Astrocyte (in vitro differentiated cells and primary cell): ENCODE data around the gene AHSP. TPM values are rescaled to one million over a fixed set of nuclear protein-coding genes. Genes with fewer than 3 reads are reported as not detected.

Experiments used
- DNase-seq: peaks from one replicate; pipeline ENCODE4 v3.0.0-alpha.2; 2010; ENCODE audit warnings: low read depth
- FAIRE-seq: peaks from 2 replicates; lab custom pipeline; 2011; peaks lifted over from hg19 to GRCh38; lab: Jason Lieb, UNC
- H2AFZ ChIP-seq: 2 replicates; pipeline ENCODE4 v1.6.0; 2012; ENCODE audit warnings: low read depth, low read length, inconsistent platforms
- H3K27ac ChIP-seq: 2 replicates; pipeline ENCODE4 v1.5.1; 2011; ENCODE audit warnings: low read depth, low read length, inconsistent platforms
- H3K27me3 ChIP-seq: 2 replicates; pipeline ENCODE4 v1.6.0; 2011; ENCODE audit warnings: low read length, inconsistent platforms; ENCODE audit not compliant: insufficient read depth
- H3K36me3 ChIP-seq: 2 replicates; pipeline ENCODE4 v1.5.1; 2011; ENCODE audit warnings: low read length, inconsistent platforms; ENCODE audit not compliant: insufficient read depth
- H3K4me1 ChIP-seq: 2 replicates; pipeline ENCODE4 v1.5.1; 2011; ENCODE audit warnings: low read length, inconsistent platforms; ENCODE audit not compliant: insufficient read depth
- H3K4me2 ChIP-seq: 2 replicates; pipeline ENCODE4 v1.6.0; 2012; ENCODE audit warnings: low read length, inconsistent platforms
- H3K4me3 ChIP-seq: 2 replicates; pipeline ENCODE4 v1.5.1; 2011; ENCODE audit warnings: low read depth, mild to moderate bottlenecking, low read length, inconsistent platforms; ENCODE audit not compliant: insufficient read depth
- H3K79me2 ChIP-seq: 2 replicates; pipeline ENCODE4 v1.6.0; 2012; ENCODE audit warnings: mild to moderate bottlenecking, low read length, inconsistent platforms; ENCODE audit not compliant: insufficient read depth
- H3K9ac ChIP-seq: 2 replicates; pipeline ENCODE4 v1.6.0; 2012; ENCODE audit warnings: mild to moderate bottlenecking, low read length, inconsistent platforms
- H3K9me3 ChIP-seq: 2 replicates; pipeline ENCODE4 v1.5.1; 2012; ENCODE audit warnings: low read depth, mild to moderate bottlenecking, low read length, inconsistent platforms; ENCODE audit not compliant: insufficient read depth
- H4K20me1 ChIP-seq: 2 replicates; pipeline ENCODE4 v1.6.0; 2012; ENCODE audit warnings: low read length, inconsistent platforms; ENCODE audit not compliant: insufficient read depth
- H3K27ac Mint-ChIP-seq: one replicate; pipeline ENCODE4 v1.8.0; 2021; ENCODE audit warnings: mild to moderate bottlenecking, mixed read lengths; ENCODE audit not compliant: unreplicated experiment
- H3K27me3 Mint-ChIP-seq: one replicate; pipeline ENCODE4 v1.8.0; 2021; ENCODE audit warnings: low read depth, mixed read lengths; ENCODE audit not compliant: unreplicated experiment
- H3K36me3 Mint-ChIP-seq: one replicate; pipeline ENCODE4 v1.8.0; 2021; ENCODE audit warnings: low read depth, mixed read lengths; ENCODE audit not compliant: unreplicated experiment
- H3K4me1 Mint-ChIP-seq: one replicate; pipeline ENCODE4 v1.8.0; 2021; ENCODE audit warnings: low read depth, mixed read lengths; ENCODE audit not compliant: unreplicated experiment
- H3K4me3 Mint-ChIP-seq: one replicate; pipeline ENCODE4 v1.8.0; 2021; ENCODE audit warnings: mild to moderate bottlenecking, moderate library complexity, mixed read lengths; ENCODE audit not compliant: unreplicated experiment
- H3K9me3 Mint-ChIP-seq: one replicate; pipeline ENCODE4 v1.8.0; 2021; ENCODE audit warnings: mild to moderate bottlenecking, mixed read lengths; ENCODE audit not compliant: unreplicated experiment
- EZH2 ChIP-seq: IDR thresholded peaks from 2 replicates; pipeline ENCODE4 v1.6.1; 2012; ENCODE audit warnings: mild to moderate bottlenecking, low read length, inconsistent platforms; ENCODE audit not compliant: insufficient read depth
- total RNA-seq: library from RNA; stranded (reverse); gene quantifications from 2 replicates; pipeline ENCODE4 v1.2.1, GENCODE V29; 2021
- TF ChIP-seq, protein P1 (sequence below): IDR thresholded peaks from 2 replicates; pipeline ENCODE4 v1.5.1; 2011; ENCODE audit warnings: low read depth, mild to moderate bottlenecking, inconsistent platforms, low read length, moderate library complexity; ENCODE audit not compliant: insufficient read depth

Gene AHSP
- total RNA-seq, 1 donor from 2014 or later, result not detected

DNA sequence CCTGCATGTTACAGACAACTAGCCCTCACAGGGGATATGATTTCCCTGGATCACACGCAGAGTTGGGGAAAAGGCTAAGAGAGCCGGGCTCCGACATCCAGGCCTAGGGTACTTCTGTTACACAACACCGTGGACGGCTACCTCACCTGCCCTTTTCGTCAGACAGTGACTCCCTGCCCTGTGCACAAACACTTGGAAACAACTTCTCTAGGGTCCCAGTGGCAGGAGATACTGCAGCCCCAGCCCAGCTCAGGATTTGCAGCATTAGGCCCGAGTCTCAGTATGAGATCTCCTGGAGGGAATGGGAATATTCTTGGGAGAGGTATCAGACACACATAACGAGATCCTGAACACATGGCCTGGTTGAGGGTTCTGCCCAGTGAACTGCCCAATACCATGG is 27.8 kb upstream of the AHSP start:
- Histone ChIP-seq H3K4me3 (no peak overlapping the region), H4K20me1 (peaks cover 15% of the 10 kb centered on the region), H3K27ac (no peak overlapping the region), H3K36me3 (peaks cover 15% of the 10 kb centered on the region), H3K27me3 (no peaks in the 10 kb centered on the region), H3K9me3 (no peaks in the 10 kb centered on the region), H3K79me2 (peaks cover 5% of the 10 kb centered on the region), H2AFZ (no peak overlapping the region), H3K9ac (no peak overlapping the region), H3K4me1 (no peaks in the 10 kb centered on the region), H3K4me2 (no peak overlapping the region)
- no peaks in the 10 kb centered on the region for H3K9me3 Mint-ChIP-seq
- peaks cover 20% of the 10 kb centered on the region for H3K36me3 Mint-ChIP-seq
- H3K4me1 Mint-ChIP-seq, result peaks cover 14% of the 10 kb centered on the region
- TF ChIP-seq, protein P1, sequence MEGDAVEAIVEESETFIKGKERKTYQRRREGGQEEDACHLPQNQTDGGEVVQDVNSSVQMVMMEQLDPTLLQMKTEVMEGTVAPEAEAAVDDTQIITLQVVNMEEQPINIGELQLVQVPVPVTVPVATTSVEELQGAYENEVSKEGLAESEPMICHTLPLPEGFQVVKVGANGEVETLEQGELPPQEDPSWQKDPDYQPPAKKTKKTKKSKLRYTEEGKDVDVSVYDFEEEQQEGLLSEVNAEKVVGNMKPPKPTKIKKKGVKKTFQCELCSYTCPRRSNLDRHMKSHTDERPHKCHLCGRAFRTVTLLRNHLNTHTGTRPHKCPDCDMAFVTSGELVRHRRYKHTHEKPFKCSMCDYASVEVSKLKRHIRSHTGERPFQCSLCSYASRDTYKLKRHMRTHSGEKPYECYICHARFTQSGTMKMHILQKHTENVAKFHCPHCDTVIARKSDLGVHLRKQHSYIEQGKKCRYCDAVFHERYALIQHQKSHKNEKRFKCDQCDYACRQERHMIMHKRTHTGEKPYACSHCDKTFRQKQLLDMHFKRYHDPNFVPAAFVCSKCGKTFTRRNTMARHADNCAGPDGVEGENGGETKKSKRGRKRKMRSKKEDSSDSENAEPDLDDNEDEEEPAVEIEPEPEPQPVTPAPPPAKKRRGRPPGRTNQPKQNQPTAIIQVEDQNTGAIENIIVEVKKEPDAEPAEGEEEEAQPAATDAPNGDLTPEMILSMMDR, result no peak
- no peak for TF ChIP-seq EZH2
- H3K27me3 Mint-ChIP-seq, result no peaks in the 10 kb centered on the region
- no peak overlapping the region for H3K4me3 Mint-ChIP-seq
- H3K27ac Mint-ChIP-seq, result no peak overlapping the region
- DNase-seq (no peak), FAIRE-seq (no peak)

DNA sequence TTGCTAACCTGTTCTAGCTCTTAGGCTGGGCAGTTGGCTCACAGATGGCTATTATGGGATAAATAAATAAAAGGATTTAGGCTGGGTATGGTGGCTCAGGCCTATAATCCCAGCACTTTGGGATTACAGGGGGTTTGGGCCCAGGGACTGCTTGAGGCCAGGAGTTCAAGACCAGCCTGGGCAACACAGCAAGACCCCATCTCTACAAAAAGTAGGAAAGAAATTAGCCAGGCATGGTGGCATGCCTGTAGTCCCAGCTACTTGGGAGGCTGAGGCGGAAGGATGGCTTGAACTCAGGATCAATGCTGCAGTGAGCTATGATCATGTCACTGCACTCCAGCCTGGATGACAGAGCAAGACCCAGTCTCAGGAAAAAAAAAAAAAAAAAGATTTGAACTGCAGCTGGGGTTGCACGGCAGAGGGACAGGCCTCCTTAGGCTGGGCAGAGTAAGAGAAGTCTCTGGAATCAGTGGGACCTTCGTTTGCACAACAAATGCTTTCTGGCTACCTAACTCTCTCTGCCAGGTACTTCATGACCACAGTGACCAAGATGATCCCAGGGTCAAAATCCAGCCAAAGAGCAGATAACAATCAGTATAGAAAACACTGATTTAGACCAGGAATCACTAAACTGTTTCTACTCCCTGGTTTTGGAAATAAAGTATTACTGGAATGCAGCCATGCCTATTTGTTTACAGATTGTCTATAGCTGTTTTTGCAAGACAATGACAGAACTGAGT is 26.3 kb upstream of the AHSP start:
- TF ChIP-seq EZH2, result no peak
- TF ChIP-seq, protein P1, result no peak
- H3K4me1 ChIP-seq, result no peaks in the 10 kb centered on the region
- peaks cover 14% of the 10 kb centered on the region for H3K4me1 Mint-ChIP-seq
- no peak overlapping the region for H2AFZ ChIP-seq
- DNase-seq (no peak), FAIRE-seq (no peak)
- no peak overlapping the region for H3K4me2 ChIP-seq
- no peak overlapping the region for H3K4me3 ChIP-seq
- peaks cover 11% of the 10 kb centered on the region for H3K79me2 ChIP-seq
- H3K27me3 Mint-ChIP-seq, result no peaks in the 10 kb centered on the region
- H3K9ac ChIP-seq, result no peak overlapping the region
- H3K9me3 ChIP-seq, result no peaks in the 10 kb centered on the region
- peaks cover 20% of the 10 kb centered on the region for H3K36me3 Mint-ChIP-seq
- H3K27ac ChIP-seq, result no peak overlapping the region
- H3K27me3 ChIP-seq, result no peaks in the 10 kb centered on the region
- H4K20me1 ChIP-seq, result peaks cover 15% of the 10 kb centered on the region
- no peak overlapping the region for H3K4me3 Mint-ChIP-seq
- H3K36me3 ChIP-seq, result peaks cover 15% of the 10 kb centered on the region
- no peak overlapping the region for H3K27ac Mint-ChIP-seq
- no peaks in the 10 kb centered on the region for H3K9me3 Mint-ChIP-seq

DNA sequence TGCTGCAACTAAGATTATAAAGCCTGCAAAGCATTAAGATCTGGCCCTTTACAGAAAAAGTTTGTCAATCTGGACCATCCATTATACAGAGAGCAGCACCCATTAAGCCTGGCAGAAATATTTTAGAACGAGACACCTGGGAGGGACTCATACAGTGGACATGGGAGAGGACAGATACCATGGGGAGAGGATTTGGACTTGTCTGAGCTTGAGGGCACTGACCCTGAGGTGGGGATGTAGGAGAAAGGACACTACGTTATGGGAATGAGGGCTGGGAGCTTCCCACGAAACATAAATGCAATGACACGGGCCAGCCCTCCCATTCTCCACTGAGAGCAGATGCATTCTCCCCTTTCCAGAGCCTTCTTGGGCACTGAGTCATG is 25.7 kb upstream of the AHSP start:
- peaks cover 2% of the 10 kb centered on the region for H3K4me1 ChIP-seq
- TF ChIP-seq, protein P1, result no peak
- TF ChIP-seq EZH2, result no peak
- no peak overlapping the region for H3K27ac Mint-ChIP-seq
- H3K27me3 ChIP-seq, result no peaks in the 10 kb centered on the region
- H3K36me3 Mint-ChIP-seq, result peaks cover 20% of the 10 kb centered on the region
- H3K4me3 Mint-ChIP-seq, result no peak overlapping the region
- H3K9me3 ChIP-seq, result no peaks in the 10 kb centered on the region
- no peak overlapping the region for H2AFZ ChIP-seq
- peaks cover 14% of the 10 kb centered on the region for H3K4me1 Mint-ChIP-seq
- no peak overlapping the region for H3K27ac ChIP-seq
- FAIRE-seq (no peak), DNase-seq (no peak)
- H3K36me3 ChIP-seq, result peaks cover 15% of the 10 kb centered on the region
- H3K79me2 ChIP-seq, result peaks cover 15% of the 10 kb centered on the region
- H3K4me2 ChIP-seq, result no peak overlapping the region
- H3K9me3 Mint-ChIP-seq, result no peaks in the 10 kb centered on the region
- H3K27me3 Mint-ChIP-seq, result no peaks in the 10 kb centered on the region
- peaks cover 15% of the 10 kb centered on the region for H4K20me1 ChIP-seq
- no peak overlapping the region for H3K4me3 ChIP-seq
- H3K9ac ChIP-seq, result no peak overlapping the region
